NCI-H1694 (cell line): Measurements from ENCODE around the gene ATXN1.
A peak's percentile ranks its signal among the peaks of the same experiment; 100 is the strongest.

Experiments
- DNase-seq: peaks from one replicate; lab custom pipeline; 2025; lab: John Stamatoyannopoulos, UW

Gene ATXN1

GRCh38 chr6:16252686-16253299, 508.5 kb downstream of the ATXN1 start:
- DNase-seq: no peak

- no peak for DNase-seq
Observed at GRCh38 chr6:16251706-16252105, 509.6 kb downstream of the ATXN1 start.

- DNase-seq: peak; percentile 24
Observed at GRCh38 chr6:16249971-16250370, 511.3 kb downstream of the ATXN1 start.
